ENCODE results near the gene STX10. TPM values are rescaled to one million over a fixed set of nuclear protein-coding genes. Genes with fewer than 3 reads are reported as not detected.
A peak's percentile ranks its signal among the peaks of the same experiment; 100 is the strongest.

STX10 gene
- total and polyA plus RNA-seq, 9 of the 15 experiments (the other 6 are each of a cell fraction or from before 2014, with no cell fraction given): 0.51 to 66.3 (median 31.0) TPM

GRCh38 chr19:13095934-13096927 is 53.9 kb downstream of the STX10 start (continued):
- no peak for TF ChIP-seq ATF3 (IDR thresholded peaks at IDR 0.05)
- TF ChIP-seq ATF3 (CRISPR knock-in tag; conservative IDR thresholded peaks at IDR 0.05): peak; percentile 45; the same call in 1 of the 2 replicates
- TF ChIP-seq E2F3 (CRISPR knock-in tag; IDR thresholded peaks at IDR 0.05): no peak
- no peak for TF ChIP-seq ZBTB5 (IDR thresholded peaks at IDR 0.05)
- no peak for TF ChIP-seq NR2C2 (CRISPR knock-in tag; IDR thresholded peaks at IDR 0.05)
- peak; percentile 73 for TF ChIP-seq NR2C2 (tag; IDR thresholded peaks at IDR 0.05)
- TF ChIP-seq ZNF445 (CRISPR knock-in tag; IDR thresholded peaks at IDR 0.05; ENCODE audit: low read depth): no peak
- TF ChIP-seq MXI1 (IDR thresholded peaks at IDR 0.05; ENCODE audit: low read depth, low read length): no peak
- no peak for TF ChIP-seq KAT7 (CRISPR knock-in tag; IDR thresholded peaks at IDR 0.05; ENCODE audit: borderline replicate concordance)
- no peak for TF ChIP-seq PURB (CRISPR knock-in tag; IDR thresholded peaks at IDR 0.05; ENCODE audit: low read depth)
- no peak for TF ChIP-seq RBM14 (IDR thresholded peaks at IDR 0.05; ENCODE audit: borderline replicate concordance, insufficient read depth, low read depth, low read length)
- TF ChIP-seq PBX2 (CRISPR knock-in tag; IDR thresholded peaks at IDR 0.05; ENCODE audit: low read depth): no peak
- no peak for TF ChIP-seq PBX2 (tag; conservative IDR thresholded peaks at IDR 0.05; ENCODE audit: low read depth)
- TF ChIP-seq JUNB (CRISPR knock-in tag; conservative IDR thresholded peaks at IDR 0.05): no peak
- no peak for TF ChIP-seq RHOXF2B (CRISPR knock-in tag; conservative IDR thresholded peaks at IDR 0.05)
- no peak for TF ChIP-seq CBX5 (IDR thresholded peaks at IDR 0.05; ENCODE audit: borderline replicate concordance, low read depth)
- TF ChIP-seq BCOR (IDR thresholded peaks at IDR 0.05): no peak
- TF ChIP-seq ZSCAN32 (CRISPR knock-in tag; IDR thresholded peaks at IDR 0.05): no peak
- TF ChIP-seq E2F8 (IDR thresholded peaks at IDR 0.05; ENCODE audit: low read depth, partially characterized antibody): no peak

Data from K562 (cell line).